HG02840 (cell line): ENCODE measurements around the gene PCBP3.
"Not testable (repeated sequence)": the region's sequence is repeated elsewhere in the genome, so short reads cannot be mapped to it uniquely, and the experiment has no call there.

ENCODE experiments used
- ATAC-seq: cut with Tn5 transposase; IDR thresholded peaks from one replicate; pipeline ENCODE4 v1.9.1; 2021; ENCODE audit warnings: mild to moderate bottlenecking, moderate library complexity, moderate number of reproducible peaks; ENCODE audit not compliant: unreplicated experiment, low FRiP score

PCBP3 gene

GRCh38 chr21:45965084-45965809 lies 321.7 kb downstream of the PCBP3 start:
- ATAC-seq, result no peak

DNA sequence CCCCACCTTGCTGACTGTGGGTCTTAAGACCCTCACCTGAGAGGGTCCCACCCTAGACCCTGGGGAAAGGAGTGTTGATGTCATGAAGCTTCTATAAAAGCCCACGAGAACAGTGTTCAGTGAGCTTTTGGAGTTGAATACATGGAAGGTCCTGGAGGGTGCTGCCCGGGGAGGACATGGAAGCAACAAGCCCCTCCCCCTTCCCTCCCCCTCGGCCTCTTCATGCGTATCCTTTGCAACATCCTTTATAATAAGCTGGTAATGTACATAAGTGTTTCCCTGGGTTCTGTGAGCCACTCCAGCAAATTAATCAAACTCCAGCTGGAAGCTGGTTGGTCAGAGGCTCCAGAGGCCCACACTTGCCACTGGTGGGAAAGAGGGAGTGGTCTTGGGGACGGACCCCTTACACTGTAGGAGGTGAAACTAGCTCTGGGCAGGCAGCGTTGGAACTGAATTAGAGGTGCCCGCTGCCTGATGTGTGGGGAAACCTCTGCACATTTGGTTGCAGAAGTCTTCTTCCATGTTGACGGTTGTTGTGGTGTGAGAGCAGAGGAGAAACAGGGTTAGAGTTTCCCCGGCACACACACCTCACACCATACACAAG lies 323.4 kb downstream of the PCBP3 start:
- ATAC-seq, result no peak

- ATAC-seq, result no peak
Measured at GRCh38 chr21:45969921-45970673, 326.6 kb downstream of the PCBP3 start.

GRCh38 chr21:45970674-45971615 lies 327.4 kb downstream of the PCBP3 start:
- no peak for ATAC-seq

GRCh38 chr21:45971616-45972352 lies 328.3 kb downstream of the PCBP3 start:
- no peak for ATAC-seq

- no peak for ATAC-seq
Measured at GRCh38 chr21:45972353-45972715, 328.8 kb downstream of the PCBP3 start.

GRCh38 chr21:45972716-45973474 lies 329.4 kb downstream of the PCBP3 start:
- no peak for ATAC-seq

GRCh38 chr21:45973475-45974072 lies 330.0 kb downstream of the PCBP3 start:
- no peak for ATAC-seq

DNA sequence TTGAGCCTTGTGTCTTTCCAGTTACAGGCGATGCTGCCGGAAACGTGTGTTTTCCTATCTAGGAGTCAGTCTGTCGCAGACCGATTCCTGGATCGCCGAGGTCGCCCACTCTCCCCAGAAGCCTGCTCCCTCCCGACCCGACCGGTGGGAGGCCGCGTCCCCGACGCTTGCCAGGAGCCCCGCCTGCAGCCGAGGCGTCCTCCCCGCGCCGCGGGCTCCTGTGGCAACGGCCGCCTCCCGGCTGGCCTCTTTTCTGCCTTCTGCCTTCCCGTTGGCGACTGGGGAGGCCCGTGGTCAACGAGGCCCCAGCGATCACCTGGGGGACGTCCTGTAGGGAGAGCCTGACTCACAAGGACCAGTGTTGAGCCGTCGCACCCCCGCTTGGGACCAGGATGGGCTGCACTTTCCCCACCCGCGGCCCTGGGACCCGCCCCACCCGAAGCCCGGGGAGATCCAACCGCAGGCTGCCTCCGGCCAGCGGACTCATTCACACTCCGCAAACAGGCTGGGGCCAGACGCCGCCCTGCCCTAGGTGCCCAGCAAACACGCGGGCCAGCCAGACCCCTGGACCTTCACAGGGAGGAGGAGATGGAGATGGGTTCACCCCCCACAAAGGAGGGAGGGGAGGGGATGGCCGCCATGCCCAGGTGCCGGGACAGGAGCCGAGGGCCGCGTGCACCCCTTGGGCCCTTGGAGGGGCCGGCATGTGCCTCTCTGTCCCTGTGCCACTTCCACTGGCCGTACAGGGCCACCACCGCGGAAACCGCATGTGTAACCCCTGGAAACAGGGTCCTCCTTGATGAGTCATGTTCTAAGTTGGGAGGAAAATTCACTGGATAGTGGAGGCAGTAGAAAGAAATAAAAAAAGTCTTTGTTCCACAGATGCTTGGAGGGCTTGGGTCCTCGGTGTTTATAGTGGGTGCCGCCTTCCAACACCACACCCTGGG lies 330.8 kb downstream of the PCBP3 start:
- no peak for ATAC-seq

DNA sequence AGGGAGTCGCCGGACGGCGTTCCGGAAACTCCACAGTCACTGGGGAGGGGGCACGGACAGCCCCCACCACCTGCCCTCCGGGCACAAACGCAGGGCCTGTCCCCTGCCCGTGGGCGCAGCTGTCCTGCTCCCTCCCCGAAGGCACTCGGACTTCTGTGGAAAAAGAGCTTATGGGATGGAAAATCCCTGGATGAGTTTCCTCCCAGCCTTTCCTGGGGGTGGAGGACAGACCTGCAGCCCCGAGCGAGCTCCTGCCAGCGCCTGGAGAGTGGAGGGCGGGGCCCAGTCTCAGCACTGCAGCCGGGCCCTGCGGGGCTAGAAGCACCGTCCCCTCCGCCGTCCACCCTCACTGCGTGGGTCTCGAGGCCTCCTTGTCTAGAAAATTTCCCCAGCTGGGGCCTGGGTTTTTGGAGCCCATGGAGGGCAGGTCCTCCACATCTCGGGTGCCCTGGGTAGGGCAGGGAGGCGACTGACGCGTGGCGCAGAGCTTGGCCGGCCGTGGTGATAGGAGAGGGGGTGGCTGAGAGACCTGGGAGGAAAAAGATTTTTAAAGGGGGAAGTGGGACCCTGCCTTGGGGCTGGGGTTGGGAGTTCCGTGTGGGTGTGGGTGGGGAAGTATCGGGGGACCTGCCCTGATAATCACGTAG lies 331.6 kb downstream of the PCBP3 start:
- no peak for ATAC-seq

DNA sequence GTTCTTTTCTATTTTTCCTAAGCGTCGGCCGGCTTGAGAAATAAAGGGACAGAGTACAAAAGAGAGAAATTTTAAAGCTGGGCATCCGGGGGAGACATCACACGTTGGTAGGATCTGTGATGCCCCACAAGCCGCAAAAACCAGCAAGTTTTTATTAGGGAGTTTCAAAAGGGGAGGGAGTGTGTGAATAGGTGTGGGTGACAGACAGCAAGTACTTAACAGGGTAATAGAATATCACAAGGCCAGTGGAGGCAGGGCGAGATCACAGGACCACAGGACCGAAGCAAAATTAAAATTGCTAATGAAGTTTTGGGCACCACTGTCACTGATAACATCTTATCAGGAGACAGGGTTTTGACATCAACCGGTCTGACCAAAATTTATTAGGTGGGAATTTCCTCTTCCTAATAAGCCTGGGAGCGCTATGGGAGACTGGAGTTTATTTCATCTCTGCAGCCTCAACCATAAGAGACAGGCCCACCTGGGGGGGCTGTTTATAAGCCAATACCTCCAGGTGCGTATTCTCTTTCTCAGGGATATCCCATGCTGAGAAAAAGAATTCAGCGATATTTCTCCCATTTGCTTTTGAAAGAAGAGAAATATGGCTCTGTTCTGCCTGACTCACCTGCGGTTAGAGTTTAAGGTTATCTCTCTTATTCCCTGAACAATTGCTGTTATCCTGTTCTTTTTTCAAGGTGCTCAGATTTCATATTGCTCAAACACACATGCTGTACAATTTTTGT lies 332.3 kb downstream of the PCBP3 start:
- not testable (repeated sequence) for ATAC-seq

GRCh38 chr21:45976701-45977311 lies 333.3 kb downstream of the PCBP3 start:
- ATAC-seq, result no peak

DNA sequence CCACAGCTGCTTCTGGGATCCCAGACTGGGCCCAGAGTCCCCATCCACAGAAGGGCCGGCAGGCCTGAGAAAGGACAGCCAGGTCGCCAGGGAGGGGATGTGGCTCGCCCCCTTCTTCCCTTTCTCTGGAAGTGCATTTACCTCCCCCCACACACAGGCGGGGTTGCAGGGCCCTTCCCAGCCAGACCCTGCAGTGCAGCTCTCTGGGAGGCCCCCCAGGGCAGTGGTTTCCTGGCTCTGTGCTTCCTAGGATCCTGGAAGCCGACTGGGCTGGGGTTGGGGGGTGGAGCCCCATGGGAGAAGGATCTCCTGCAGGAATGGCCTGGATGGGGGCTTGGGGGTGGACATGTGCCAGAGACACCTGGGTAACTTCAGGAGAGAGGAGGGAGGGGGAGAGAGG lies 333.9 kb downstream of the PCBP3 start:
- ATAC-seq, result no peak

- ATAC-seq, result no peak
Measured at GRCh38 chr21:45979141-45979631, 335.7 kb downstream of the PCBP3 start.

GRCh38 chr21:45979651-45980050 lies 336.1 kb downstream of the PCBP3 start:
- no peak for ATAC-seq

GRCh38 chr21:45980271-45980670 lies 336.7 kb downstream of the PCBP3 start:
- ATAC-seq, result no peak
